GM18505 (cell line): ENCODE data around the gene PRND.
"Not testable (repeated sequence)": the region's sequence is repeated elsewhere in the genome, so short reads cannot be mapped to it uniquely, and the experiment has no call there.

ENCODE experiments used
- ATAC-seq: cut with Tn5 transposase; IDR thresholded peaks from one replicate; pipeline ENCODE4 v1.9.1; 2021; ENCODE audit not compliant: unreplicated experiment
- POLR2A ChIP-seq: IDR thresholded peaks from 4 replicates; pipeline ENCODE4 v1.6.1; 2011; ENCODE audit warnings: borderline replicate concordance; ENCODE audit not compliant: insufficient read depth, insufficient read length; ENCODE audit errors: extremely low read depth

The PRND gene

GRCh38 chr20:4697189-4697830 lies 24.4 kb upstream of the PRND start:
- ATAC-seq = no peak
- TF ChIP-seq POLR2A = no peak

GRCh38 chr20:4697831-4698221 lies 23.9 kb upstream of the PRND start:
- TF ChIP-seq POLR2A = no peak
- no peak for ATAC-seq

GRCh38 chr20:4699216-4699615 lies 22.5 kb upstream of the PRND start:
- ATAC-seq = no peak

GRCh38 chr20:4699957-4700356 lies 21.8 kb upstream of the PRND start:
- no peak for ATAC-seq
- TF ChIP-seq POLR2A = no peak

More at GRCh38 chr20:4699216-4699615, 22.5 kb upstream of the PRND start:
- no peak for TF ChIP-seq POLR2A

- ATAC-seq = no peak
- no peak for TF ChIP-seq POLR2A
Observed at GRCh38 chr20:4702562-4703280, 19.0 kb upstream of the PRND start.

- TF ChIP-seq POLR2A = no peak
- ATAC-seq = no peak
Observed at GRCh38 chr20:4703281-4703676, 18.4 kb upstream of the PRND start.

- ATAC-seq = not testable (repeated sequence)
Observed at GRCh38 chr20:4706941-4707340, 14.8 kb upstream of the PRND start.

GRCh38 chr20:4708036-4708435 lies 13.7 kb upstream of the PRND start:
- no peak for ATAC-seq
- no peak for TF ChIP-seq POLR2A

GRCh38 chr20:4708856-4709255 lies 12.9 kb upstream of the PRND start:
- ATAC-seq = no peak
- TF ChIP-seq POLR2A = no peak

GRCh38 chr20:4709261-4710105 lies 12.2 kb upstream of the PRND start:
- TF ChIP-seq POLR2A = no peak
- ATAC-seq = no peak

- TF ChIP-seq POLR2A = no peak
- no peak for ATAC-seq
Observed at GRCh38 chr20:4710106-4710475, 11.6 kb upstream of the PRND start.

- TF ChIP-seq POLR2A = no peak
- no peak for ATAC-seq
Observed at GRCh38 chr20:4711511-4711910, 10.2 kb upstream of the PRND start.

- TF ChIP-seq POLR2A = no peak
- ATAC-seq = no peak
Observed at GRCh38 chr20:4713401-4713800, 8.3 kb upstream of the PRND start.

GRCh38 chr20:4714818-4715217 lies 6.9 kb upstream of the PRND start:
- no peak for ATAC-seq
- TF ChIP-seq POLR2A = no peak

GRCh38 chr20:4717816-4718570 lies 3.7 kb upstream of the PRND start:
- TF ChIP-seq POLR2A = no peak
- ATAC-seq = no peak
